ENCODE measurements around the gene SOX1. TPM values are rescaled to one million over a fixed set of nuclear protein-coding genes. Genes with fewer than 3 reads are reported as not detected.

The SOX1 gene
- total and polyA plus RNA-seq, 8 donors, result 0.08 TPM; not detected in 7

DNA sequence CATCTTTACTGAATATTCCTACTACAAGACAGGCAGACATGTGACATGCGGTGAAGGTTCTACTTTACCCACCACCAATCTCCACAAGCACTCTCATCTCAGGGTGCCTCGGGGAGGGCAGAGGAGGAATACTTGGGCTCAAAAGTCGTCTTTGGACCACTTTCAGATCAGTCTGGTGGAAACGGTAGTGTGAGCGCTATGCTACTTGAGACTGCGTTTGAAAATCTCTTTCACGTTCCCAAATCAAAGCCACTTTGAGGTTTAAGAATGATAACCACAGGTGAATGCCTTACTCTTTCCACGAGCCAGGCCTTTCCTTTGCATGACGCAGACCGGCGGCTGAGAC, 1.5 kb upstream of the SOX1 start:
- intact Hi-C loops (cut with DNase I), result no loop called here
- ATAC-seq (no peak), DNase-seq (no peak)
- TF ChIP-seq, protein P1, sequence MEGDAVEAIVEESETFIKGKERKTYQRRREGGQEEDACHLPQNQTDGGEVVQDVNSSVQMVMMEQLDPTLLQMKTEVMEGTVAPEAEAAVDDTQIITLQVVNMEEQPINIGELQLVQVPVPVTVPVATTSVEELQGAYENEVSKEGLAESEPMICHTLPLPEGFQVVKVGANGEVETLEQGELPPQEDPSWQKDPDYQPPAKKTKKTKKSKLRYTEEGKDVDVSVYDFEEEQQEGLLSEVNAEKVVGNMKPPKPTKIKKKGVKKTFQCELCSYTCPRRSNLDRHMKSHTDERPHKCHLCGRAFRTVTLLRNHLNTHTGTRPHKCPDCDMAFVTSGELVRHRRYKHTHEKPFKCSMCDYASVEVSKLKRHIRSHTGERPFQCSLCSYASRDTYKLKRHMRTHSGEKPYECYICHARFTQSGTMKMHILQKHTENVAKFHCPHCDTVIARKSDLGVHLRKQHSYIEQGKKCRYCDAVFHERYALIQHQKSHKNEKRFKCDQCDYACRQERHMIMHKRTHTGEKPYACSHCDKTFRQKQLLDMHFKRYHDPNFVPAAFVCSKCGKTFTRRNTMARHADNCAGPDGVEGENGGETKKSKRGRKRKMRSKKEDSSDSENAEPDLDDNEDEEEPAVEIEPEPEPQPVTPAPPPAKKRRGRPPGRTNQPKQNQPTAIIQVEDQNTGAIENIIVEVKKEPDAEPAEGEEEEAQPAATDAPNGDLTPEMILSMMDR (IDR thresholded peaks at IDR 0.05), result no peak
- Histone ChIP-seq H3K27me3 (peaks cover 91 to 99% of the 10 kb centered on the region in 2 donors), H3K36me3 (no peaks in the 10 kb centered on the region), H3K4me1 (peaks cover 0 to 21% of the 10 kb centered on the region in 2 donors), H3K27ac (no peak overlapping the region), H3K9me3 (no peaks in the 10 kb centered on the region), H3K4me3 (no peak overlapping the region)

DNA sequence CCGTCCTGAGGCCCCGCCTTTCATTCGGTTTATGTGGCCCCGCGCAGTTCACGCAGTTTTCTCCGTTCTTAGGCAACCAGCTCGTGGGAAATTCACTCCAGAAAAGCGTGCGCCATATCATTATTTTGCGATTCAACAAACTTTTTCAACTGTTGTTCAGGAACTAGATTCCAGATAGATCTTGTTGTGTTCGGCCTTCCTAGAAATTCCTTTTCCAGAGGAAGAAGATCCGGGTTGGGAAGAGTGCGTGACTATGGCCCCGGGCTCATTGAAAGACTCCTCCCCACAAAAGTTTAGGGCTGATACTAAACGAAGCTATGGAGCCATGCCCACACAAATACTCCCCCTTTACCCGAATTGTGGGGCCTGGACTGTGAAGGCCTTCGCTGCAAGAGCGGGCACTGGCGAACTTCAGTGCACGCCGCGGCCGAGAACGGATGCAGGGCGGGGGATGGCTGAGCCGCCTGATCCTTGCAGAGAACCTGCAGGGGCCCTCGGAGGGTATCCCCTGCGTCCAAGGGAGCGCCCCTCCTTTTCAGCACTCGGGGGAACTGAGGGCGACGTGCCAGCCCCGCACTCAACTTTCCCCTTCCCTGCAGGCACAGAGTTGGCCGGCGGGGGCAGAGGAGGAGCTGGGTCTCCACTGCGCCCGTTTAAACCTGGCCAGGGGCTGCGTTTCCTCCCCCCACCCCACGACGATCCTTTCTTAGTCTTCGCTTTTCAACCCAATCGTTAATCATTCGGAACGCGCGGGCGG, 904 bp upstream of the SOX1 start:
- no peak for ATAC-seq
- no peak overlapping the region for H3K4me3 ChIP-seq
- TF ChIP-seq, protein P1 (IDR thresholded peaks at IDR 0.05), result no peak
- no peaks in the 10 kb centered on the region for H3K9me3 ChIP-seq
- no peak for DNase-seq
- H3K4me1 ChIP-seq, result peaks cover 0 to 21% of the 10 kb centered on the region in 2 donors
- no peaks in the 10 kb centered on the region for H3K36me3 ChIP-seq
- no peak overlapping the region for H3K27ac ChIP-seq
- peaks cover 91 to 99% of the 10 kb centered on the region in 2 donors for H3K27me3 ChIP-seq
- intact Hi-C loops (cut with DNase I), result no loop called here

DNA sequence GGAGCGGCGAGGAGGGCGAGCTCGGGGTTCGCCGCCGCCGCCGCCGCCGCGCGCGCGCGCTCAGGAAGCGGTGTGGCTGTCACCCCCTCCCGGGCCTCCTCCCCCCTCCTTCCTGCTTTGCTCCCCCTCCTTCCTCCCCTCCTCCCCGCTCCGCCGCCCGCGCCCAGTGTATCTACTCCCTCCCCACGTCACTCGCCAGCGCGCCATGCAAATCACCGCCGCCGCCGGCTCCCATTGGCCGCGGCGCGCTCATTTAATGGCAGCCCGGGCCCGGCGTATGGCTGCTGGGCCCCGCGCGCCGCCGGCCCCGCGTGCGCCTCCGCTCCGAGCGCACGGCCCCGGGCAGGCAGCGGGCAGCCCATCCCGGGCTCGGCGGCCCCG, 335 bp upstream of the SOX1 start:
- Histone ChIP-seq H3K27me3 (peaks cover 91 to 99% of the 10 kb centered on the region in 2 donors), H3K36me3 (no peaks in the 10 kb centered on the region), H3K27ac (no peak overlapping the region), H3K4me1 (peaks cover 0 to 21% of the 10 kb centered on the region in 2 donors), H3K4me3 (peak overlapping the region in 1 of 2 donors; percentile 11), H3K9me3 (no peaks in the 10 kb centered on the region)
- ATAC-seq (peak; percentile 51), DNase-seq (peak in 2 of 4 donors; percentile 53 to 77)
- TF ChIP-seq, protein P1 (IDR thresholded peaks at IDR 0.05), result no peak
- intact Hi-C loops (cut with DNase I), result no loop called here

DNA sequence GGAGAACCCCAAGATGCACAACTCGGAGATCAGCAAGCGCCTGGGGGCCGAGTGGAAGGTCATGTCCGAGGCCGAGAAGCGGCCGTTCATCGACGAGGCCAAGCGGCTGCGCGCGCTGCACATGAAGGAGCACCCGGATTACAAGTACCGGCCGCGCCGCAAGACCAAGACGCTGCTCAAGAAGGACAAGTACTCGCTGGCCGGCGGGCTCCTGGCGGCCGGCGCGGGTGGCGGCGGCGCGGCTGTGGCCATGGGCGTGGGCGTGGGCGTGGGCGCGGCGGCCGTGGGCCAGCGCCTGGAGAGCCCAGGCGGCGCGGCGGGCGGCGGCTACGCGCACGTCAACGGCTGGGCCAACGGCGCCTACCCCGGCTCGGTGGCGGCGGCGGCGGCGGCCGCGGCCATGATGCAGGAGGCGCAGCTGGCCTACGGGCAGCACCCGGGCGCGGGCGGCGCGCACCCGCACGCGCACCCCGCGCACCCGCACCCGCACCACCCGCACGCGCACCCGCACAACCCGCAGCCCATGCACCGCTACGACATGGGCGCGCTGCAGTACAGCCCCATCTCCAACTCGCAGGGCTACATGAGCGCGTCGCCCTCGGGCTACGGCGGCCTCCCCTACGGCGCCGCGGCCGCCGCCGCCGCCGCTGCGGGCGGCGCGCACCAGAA, 1.1 kb downstream of the SOX1 start:
- DNase-seq (peak in 1 of 4 donors; percentile 75), ATAC-seq (no peak)
- no peak overlapping the region for H3K4me3 ChIP-seq
- H3K4me1 ChIP-seq, result peaks cover 0 to 18% of the 10 kb centered on the region in 2 donors
- no peaks in the 10 kb centered on the region for H3K36me3 ChIP-seq
- intact Hi-C loops (cut with DNase I), result no loop called here
- no peak overlapping the region for H3K27ac ChIP-seq
- peaks cover 91 to 99% of the 10 kb centered on the region in 2 donors for H3K27me3 ChIP-seq
- no peaks in the 10 kb centered on the region for H3K9me3 ChIP-seq
- TF ChIP-seq, protein P1 (IDR thresholded peaks at IDR 0.05), result no peak

DNA sequence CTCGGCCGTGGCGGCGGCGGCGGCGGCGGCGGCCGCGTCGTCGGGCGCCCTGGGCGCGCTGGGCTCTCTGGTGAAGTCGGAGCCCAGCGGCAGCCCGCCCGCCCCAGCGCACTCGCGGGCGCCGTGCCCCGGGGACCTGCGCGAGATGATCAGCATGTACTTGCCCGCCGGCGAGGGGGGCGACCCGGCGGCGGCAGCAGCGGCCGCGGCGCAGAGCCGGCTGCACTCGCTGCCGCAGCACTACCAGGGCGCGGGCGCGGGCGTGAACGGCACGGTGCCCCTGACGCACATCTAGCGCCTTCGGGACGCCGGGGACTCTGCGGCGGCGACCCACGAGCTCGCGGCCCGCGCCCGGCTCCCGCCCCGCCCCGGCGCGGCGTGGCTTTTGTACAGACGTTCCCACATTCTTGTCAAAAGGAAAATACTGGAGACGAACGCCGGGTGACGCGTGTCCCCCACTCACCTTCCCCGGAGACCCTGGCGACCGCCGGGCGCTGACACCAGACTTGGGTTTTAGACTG, 1.7 kb downstream of the SOX1 start:
- intact Hi-C loops (cut with DNase I), result no loop called here
- Histone ChIP-seq H3K36me3 (no peaks in the 10 kb centered on the region), H3K9me3 (no peaks in the 10 kb centered on the region), H3K27me3 (peaks cover 91 to 99% of the 10 kb centered on the region in 2 donors), H3K4me1 (peaks cover 0 to 23% of the 10 kb centered on the region in 2 donors), H3K27ac (no peak overlapping the region), H3K4me3 (no peak overlapping the region)
- ATAC-seq (no peak), DNase-seq (peak in 1 of 4 donors; percentile 68)
- TF ChIP-seq, protein P1 (IDR thresholded peaks at IDR 0.05), result no peak

All from left lung (tissue), 10 donors.